HG03460 (cell line): ENCODE results near the gene F11R.
A peak's percentile ranks its signal among the peaks of the same experiment; 100 is the strongest.
"Not testable (repeated sequence)": the region's sequence is repeated elsewhere in the genome, so short reads cannot be mapped to it uniquely, and the experiment has no call there.

Source experiments
- ATAC-seq: cut with Tn5 transposase; IDR thresholded peaks from one replicate; pipeline ENCODE4 v1.9.1; 2021; ENCODE audit not compliant: unreplicated experiment

F11R gene

GRCh38 chr1:161044908-161045735 lies 24.2 kb upstream of the F11R start:
- peak; percentile 45 for ATAC-seq

GRCh38 chr1:161044535-161044907 lies 23.6 kb upstream of the F11R start:
- no peak for ATAC-seq

- ATAC-seq = no peak
Observed at GRCh38 chr1:161039546-161039945, 18.6 kb upstream of the F11R start.

- no peak for ATAC-seq
Observed at GRCh38 chr1:161039154-161039545, 18.2 kb upstream of the F11R start.

- ATAC-seq = peak; percentile 80
Observed at GRCh38 chr1:161038523-161039153, 17.7 kb upstream of the F11R start, which contains the start of gene TSTD1. Gene TSTD1, minus strand, starts transcription at chr1:161038964. Its CDS starts 75 bp downstream, at chr1:161038889.

- no peak for ATAC-seq
Observed at GRCh38 chr1:161037661-161038522, 16.9 kb upstream of the F11R start.

- no peak for ATAC-seq
Observed at GRCh38 chr1:161033751-161034150, 12.8 kb upstream of the F11R start.

- ATAC-seq = no peak
Observed at GRCh38 chr1:161032409-161032808, 11.5 kb upstream of the F11R start.

- no peak for ATAC-seq
Observed at GRCh38 chr1:161031874-161032273, 10.9 kb upstream of the F11R start.

- ATAC-seq = not testable (repeated sequence)
Observed at GRCh38 chr1:161029466-161029865, 8.5 kb upstream of the F11R start.

GRCh38 chr1:161026954-161027353 lies 6.0 kb upstream of the F11R start:
- ATAC-seq = not testable (repeated sequence)

- ATAC-seq = not testable (repeated sequence)
Observed at GRCh38 chr1:161022432-161022831, 1.5 kb upstream of the F11R start.

- ATAC-seq = no peak
Observed at GRCh38 chr1:161021970-161022353, 1.0 kb upstream of the F11R start.

- peak; percentile 83 for ATAC-seq
Observed at GRCh38 chr1:161021165-161021969, 415 bp upstream of the F11R start.

GRCh38 chr1:161019751-161020495 lies 1.0 kb downstream of the F11R start:
- ATAC-seq = no peak

GRCh38 chr1:161019111-161019660 lies 1.8 kb downstream of the F11R start:
- ATAC-seq = not testable (repeated sequence)

- no peak for ATAC-seq
Observed at GRCh38 chr1:161018631-161018930, 2.4 kb downstream of the F11R start.

- ATAC-seq = no peak
Observed at GRCh38 chr1:161017756-161018630, 3.0 kb downstream of the F11R start.

- not testable (repeated sequence) for ATAC-seq
Observed at GRCh38 chr1:161017181-161017580, 3.8 kb downstream of the F11R start.
